B cell (primary cell): ENCODE measurements around the gene C12orf60. TPM values are rescaled to one million over a fixed set of nuclear protein-coding genes. Genes with fewer than 3 reads are reported as not detected.
A peak's percentile ranks its signal among the peaks of the same experiment; 100 is the strongest.

ENCODE experiments used
- ATAC-seq: fragments of 200-7000 bp; cut with Tn5 transposase; one replicate; pipeline ENCODE4 v1.10.0; 2021; ENCODE audit warnings: low read depth, mild to moderate bottlenecking, moderate number of reproducible peaks, moderate library complexity
- CTCF ChIA-PET: fragments of 350-600 bp; sonication (Branson Sonifier 250); formaldehyde crosslinking; loops from one replicate; lab custom pipeline; 2021; ENCODE audit warnings: antibody characterized with exemption, inconsistent platforms; lab: Charles Lee
- POLR2A ChIA-PET: fragments of 350-600 bp; sonication (Branson Sonifier 250); formaldehyde crosslinking; loops from one replicate; lab custom pipeline; 2021; ENCODE audit warnings: antibody characterized with exemption; lab: Charles Lee
- DNase-seq: peaks from one replicate; pipeline ENCODE4 v3.0.0; 2013
- H2AFZ ChIP-seq: 2 replicates; pipeline ENCODE4 v1.6.1; 2012; ENCODE audit warnings: mild to moderate bottlenecking, low read depth, low read length; ENCODE audit not compliant: insufficient read depth, poor library complexity, severe bottlenecking
- H3K27ac ChIP-seq, 2 donors: 1 replicate in 1 of 2; 2 replicates in 1 of 2; pipeline ENCODE4 v1.5.1; 2012 to 2013; ENCODE audit warnings: low read length in 2 of 2, mild to moderate bottlenecking in 2 of 2, moderate library complexity in 1 of 2
- H3K27me3 ChIP-seq, 4 experiments: fragments of 200-600 bp in 1 of 4; sonication (generic) in 1 of 4; replicated peaks in 1 of 4; 1 replicate in 2 of 4; 2 replicates in 2 of 4; pipeline versions ENCODE4 v1.6.1 to v1.7.0; 2013 to 2016; ENCODE audit warnings: low read length in 3 of 4, mild to moderate bottlenecking in 2 of 4, mixed read lengths in 1 of 4, moderate library complexity in 1 of 4; ENCODE audit not compliant: insufficient read depth in 4 of 4, control insufficient read depth in 3 of 4; ENCODE audit errors: control extremely low read depth in 1 of 4
- H3K36me3 ChIP-seq, 2 experiments: replicated peaks in 1 of 2; 1 replicate in 1 of 2; 2 replicates in 1 of 2; pipeline versions ENCODE4 v1.6.1 to v1.7.1; 2013; ENCODE audit warnings: low read length in 1 of 2; ENCODE audit not compliant: insufficient read depth in 2 of 2, control insufficient read depth in 1 of 2; ENCODE audit errors: control extremely low read depth in 1 of 2, extremely low read depth in 1 of 2
- H3K4me1 ChIP-seq, 2 donors: fragments of 200-600 bp in 1 of 2; sonication (generic) in 1 of 2; 1 replicate in 1 of 2; 2 replicates in 1 of 2; pipeline versions ENCODE4 v1.5.1 to v1.6.1; 2013 to 2017; ENCODE audit warnings: low read length in 2 of 2; ENCODE audit not compliant: control insufficient read depth in 2 of 2, insufficient read depth in 2 of 2
- H3K4me2 ChIP-seq: replicated peaks from 2 replicates; pipeline ENCODE3; 2012; ENCODE audit warnings: mild to moderate bottlenecking, low read depth, low read length; ENCODE audit not compliant: poor library complexity, severe bottlenecking
- H3K4me3 ChIP-seq, 5 experiments: fragments of 200-600 bp in 1 of 5; sonication (generic) in 1 of 5; 1 replicate in 3 of 5; 2 replicates in 2 of 5; pipeline versions ENCODE4 v1.5.1 to v1.7.0; 2011 to 2016; ENCODE audit warnings: low read length in 4 of 5, mild to moderate bottlenecking in 4 of 5, low read depth in 2 of 5, control low read depth in 1 of 5, moderate library complexity in 1 of 5; ENCODE audit not compliant: insufficient read depth in 1 of 5; ENCODE audit errors: control extremely low read depth in 1 of 5, extremely low read depth in 1 of 5
- H3K79me2 ChIP-seq: fragments of 200-600 bp; sonication (generic); one replicate; pipeline ENCODE4 v1.6.0; 2016; ENCODE audit warnings: low read length; ENCODE audit not compliant: control insufficient read depth, insufficient read depth
- H3K9ac ChIP-seq: fragments of 200-600 bp; sonication (generic); 2 replicates; pipeline ENCODE4 v1.6.1; 2017; ENCODE audit warnings: mild to moderate bottlenecking, low read length, moderate library complexity
- H3K9me3 ChIP-seq, 3 donors: one replicate each; pipeline versions ENCODE4 v1.6.1 to v1.7.1; 2013; ENCODE audit warnings: low read length in 2 of 3; ENCODE audit not compliant: control insufficient read depth in 2 of 3, insufficient read depth in 1 of 3; ENCODE audit errors: control extremely low read depth in 1 of 3
- H4K20me1 ChIP-seq: 2 replicates; pipeline ENCODE4 v1.6.0; 2012; ENCODE audit warnings: mild to moderate bottlenecking, low read length; ENCODE audit not compliant: insufficient read depth, control insufficient read depth, poor library complexity, severe bottlenecking
- H3K27ac Mint-ChIP-seq: one replicate; pipeline ENCODE4 v1.8.0; 2021; ENCODE audit warnings: mixed read lengths
- H3K27me3 Mint-ChIP-seq: one replicate; pipeline ENCODE4 v1.8.0; 2021; ENCODE audit warnings: mixed read lengths
- H3K4me1 Mint-ChIP-seq: one replicate; pipeline ENCODE4 v1.8.0; 2021; ENCODE audit warnings: mixed read lengths
- H3K4me3 Mint-ChIP-seq: one replicate; pipeline ENCODE4 v1.8.0; 2021; ENCODE audit warnings: mixed read lengths
- H3K9me3 Mint-ChIP-seq: one replicate; pipeline ENCODE4 v1.8.0; 2022; ENCODE audit warnings: mixed read lengths; ENCODE audit not compliant: insufficient read depth
- CTCF ChIP-seq: fragments of 200-600 bp; IDR thresholded peaks from one replicate; pipeline ENCODE4 v1.8.0; 2022; ENCODE audit warnings: antibody characterized with exemption, mild to moderate bottlenecking
- EZH2 ChIP-seq: IDR thresholded peaks from 2 replicates; pipeline ENCODE4 v1.6.1; 2012; ENCODE audit warnings: borderline replicate concordance, low read depth, mild to moderate bottlenecking, moderate library complexity, low read length; ENCODE audit not compliant: insufficient read depth, poor library complexity, severe bottlenecking
- WGBS: methylation state at CpG from one replicate; pipeline ENCODE4 v1.1.5; 2013; ENCODE audit warnings: missing lambda C conversion rate; ENCODE audit not compliant: insufficient coverage; 5-methylcytosine and 5-hydroxymethylcytosine counted together
- intact Hi-C: fragments of 100-400 bp; cut with micrococcal nuclease; formaldehyde crosslinking; loops from one replicate; pipeline ENCODE4 v1.10.0; 2022
- polyA plus RNA-seq: library from polyadenylated mRNA; depleted of rRNA; stranded (reverse); fragments of >200 nt; gene quantifications from 2 replicates; pipeline ENCODE4 v1.2.3, GENCODE V29; 2012
- total RNA-seq, 2 donors: library from RNA; stranded (reverse); fragments of 120-200 nt in 1 of 2; gene quantifications; 1 replicate in 1 of 2; 2 replicates in 1 of 2; pipeline versions ENCODE4 v1.2.3 to v1.2.4, GENCODE V29; 2013 to 2022

Gene C12orf60
- total and polyA plus RNA-seq, 2 donors (not counting 1 experiment from before 2014, with no cell fraction given) = 0.25 to 1.2 TPM

GRCh38 chr12:14769969-14770495 lies 33.4 kb upstream of the C12orf60 start:
- no peak for TF ChIP-seq EZH2
- peak; percentile 86 for TF ChIP-seq CTCF
- Histone ChIP-seq H3K4me1 (peaks cover 28 to 45% of the 10 kb centered on the region in 2 donors), H2AFZ (peak overlapping the region; percentile 74), H3K79me2 (peaks cover 41% of the 10 kb centered on the region), H3K27me3 (no peaks in the 10 kb centered on the region), H3K9ac (peak overlapping the region; percentile 96), H3K4me2 (peak overlapping the region; percentile 90), H3K36me3 (peaks cover 3 to 18% of the 10 kb centered on the region in 2 experiments), H3K4me3 (peak overlapping the region; percentile 78 to 98 (median 93)), H4K20me1 (no peaks in the 10 kb centered on the region), H3K9me3 (peaks cover 0 to 18% (median 11%) of the 10 kb centered on the region in 3 donors), H3K27ac (peak overlapping the region; percentile 94 to 96)
- peak; percentile 57 for ATAC-seq
- intact Hi-C loops = loop anchor here (1.0 to 5.0 kb wide), 6 partner anchors 33 to 802 kb away; partner anchors contain the start of genes ARHGDIB, C12orf60 and WBP11
- WGBS = 0% methylated on average over 38 of the region's 38 CpGs
- ChIA-PET POLR2A (interaction anchor here (0.7 to 3.9 kb wide), 8 partner anchors 9 to 776 kb away, joined by 3 to 41 read pairs (median 4); partner anchors contain the start of genes ATF7IP, C12orf60 and WBP11), CTCF (interaction anchor here (0.7 to 3.0 kb wide), 17 partner anchors 8 to 1961 kb away, joined by 3 to 19 read pairs (median 3); partner anchors contain the start of genes C12orf60 and WBP11)
- DNase-seq = peak; percentile 97
- Mint-ChIP-seq H3K27ac (peak overlapping the region; percentile 97), H3K9me3 (peaks cover 12% of the 10 kb centered on the region), H3K4me1 (peaks cover 55% of the 10 kb centered on the region), H3K4me3 (peak overlapping the region; percentile 97), H3K27me3 (no peaks in the 10 kb centered on the region)
